Measurements from ENCODE around the gene GRIP2. TPM values are rescaled to one million over a fixed set of nuclear protein-coding genes. Genes with fewer than 3 reads are reported as not detected.

GRIP2 gene
- polyA plus RNA-seq, 1 donor from 2014 or later = 8.6 TPM

- Histone ChIP-seq H3K4me3 (ENCODE audit: low read length) (no peak overlapping the region), H3K9ac (ENCODE audit: low read length) (no peak overlapping the region), H3K36me3 (ENCODE audit: insufficient read depth, low read length) (no peaks in the 10 kb centered on the region), H4K20me1 (ENCODE audit: insufficient read depth) (no peaks in the 10 kb centered on the region), H3F3A (ENCODE audit: insufficient read depth, low read length, poor library complexity, severe bottlenecking) (no peaks in the 10 kb centered on the region), H3K27me3 (ENCODE audit: insufficient read depth, low read depth, low read length) (no peaks in the 10 kb centered on the region), H2AFZ (ENCODE audit: low read depth, low read length) (no peak overlapping the region), H3K9me2 (ENCODE audit: insufficient read depth, low read length) (no peaks in the 10 kb centered on the region), H3K9me3 (ENCODE audit: low read length) (no peaks in the 10 kb centered on the region), H3K4me2 (ENCODE audit: low read length) (no peak overlapping the region), H3K27ac (ENCODE audit: low read length) (no peak overlapping the region), H3K79me2 (replicated peaks; ENCODE audit: insufficient read depth, low read length) (no peaks in the 10 kb centered on the region)
- TF ChIP-seq REST (IDR thresholded peaks at IDR 0.05; ENCODE audit: borderline replicate concordance) = no peak
- no peak for TF ChIP-seq EP300 (conservative IDR thresholded peaks at IDR 0.05; ENCODE audit: poor library complexity, severe bottlenecking)
- no peak for TF ChIP-seq SMC3 (conservative IDR thresholded peaks at IDR 0.05; ENCODE audit: poor library complexity)
- no peak for TF ChIP-seq RAD21 (conservative IDR thresholded peaks at IDR 0.05)
- no peak for TF ChIP-seq POLR2AphosphoS5 (IDR thresholded peaks at IDR 0.05)
- no peak for TF ChIP-seq MXI1 (conservative IDR thresholded peaks at IDR 0.05; ENCODE audit: poor library complexity, severe bottlenecking)
- TF ChIP-seq TAF1 (IDR thresholded peaks at IDR 0.05; ENCODE audit: low read depth) = no peak
- TF ChIP-seq CTCF (IDR thresholded peaks at IDR 0.05; ENCODE audit: poor library complexity, severe bottlenecking) = no peak
- TF ChIP-seq EZH2 (IDR thresholded peaks at IDR 0.05; ENCODE audit: borderline replicate concordance, insufficient read depth, low read length, poor library complexity, severe bottlenecking) = no peak
Observed at GRCh38 chr3:14439501-14440167, 100.5 kb downstream of the GRIP2 start.

Small RNA genes lying within 50 kb of the gene (small RNA-seq; reads per million reads assigned to genes)
- gene RNU6-905P = 0 reads per million in 3 experiments

Other genes starting within 250 kb of the GRIP2 start
- 15.9 and 17.9 TPM in 2 replicates for gene SLC6A6, start 137.7 kb downstream of the GRIP2 start, polyA plus RNA-seq
- 15.9 and 18.0 TPM in 2 replicates for gene CCDC174, start 111.4 kb upstream of the GRIP2 start, polyA plus RNA-seq
- gene C3orf20, start 134.8 kb upstream of the GRIP2 start, polyA plus RNA-seq = not detected in 2 replicates